ENCODE measurements around the gene TECPR2. TPM values are rescaled to one million over a fixed set of nuclear protein-coding genes. Genes with fewer than 3 reads are reported as not detected.

TECPR2 gene
- total RNA-seq, 1 donor from 2014 or later = 27.0 TPM

DNA sequence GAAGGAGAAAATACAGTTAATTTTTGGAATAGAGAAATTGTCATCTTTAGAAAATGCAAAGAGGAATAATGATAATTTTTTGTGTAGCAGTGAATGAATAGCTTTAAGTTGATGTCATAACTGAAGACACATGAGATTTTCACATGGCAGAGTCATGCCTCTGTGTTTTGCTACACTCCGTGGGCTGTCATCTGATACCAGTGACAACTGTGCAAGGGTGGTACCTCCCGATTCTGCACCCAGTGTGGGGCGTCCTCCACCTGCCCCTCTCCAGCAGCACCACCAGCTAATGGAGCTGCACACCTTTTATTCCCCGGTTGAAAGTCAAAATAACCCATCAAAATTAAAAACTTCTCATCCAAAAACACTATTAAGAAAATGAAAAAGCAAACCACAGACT is 99.7 kb downstream of the TECPR2 start:
- Mint-ChIP-seq H3K4me1 (no peaks in the 10 kb centered on the region), H3K9me3 (no peaks in the 10 kb centered on the region), H3K27ac (ENCODE audit: unreplicated experiment) (peak overlapping the region; percentile 78), H3K36me3 (ENCODE audit: low read depth) (peaks cover 21% of the 10 kb centered on the region), H3K27me3 (ENCODE audit: low read depth) (no peaks in the 10 kb centered on the region), H3K4me3 (no peak overlapping the region)
- TF ChIP-seq CTCF (conservative IDR thresholded peaks at IDR 0.05) = no peak
- no peak for DNase-seq (ENCODE audit: low read depth, low spot score)

DNA sequence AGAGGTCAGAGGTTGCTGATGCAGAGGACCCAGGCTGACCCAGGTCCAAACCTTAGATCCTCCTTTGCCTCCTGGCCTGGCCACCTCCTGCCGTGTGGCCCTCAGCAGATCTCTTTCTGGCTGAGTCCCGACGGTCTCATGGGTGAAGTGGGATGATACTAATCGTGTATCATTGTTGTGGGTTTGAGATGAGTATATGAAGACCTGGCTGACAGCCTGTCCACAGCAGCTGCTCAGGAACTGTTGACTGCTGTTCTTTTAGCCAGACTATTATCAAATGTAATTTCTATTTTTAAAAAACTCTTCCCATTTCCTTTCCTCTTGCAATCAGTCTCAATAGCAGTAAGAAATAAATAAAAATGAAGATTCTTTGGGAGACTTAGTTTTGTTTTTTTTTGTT is 101.3 kb downstream of the TECPR2 start:
- no peaks in the 10 kb centered on the region for H3K9me3 Mint-ChIP-seq
- no peak for DNase-seq (ENCODE audit: low read depth, low spot score)
- no peak overlapping the region for H3K27ac Mint-ChIP-seq (ENCODE audit: unreplicated experiment)
- no peaks in the 10 kb centered on the region for H3K4me1 Mint-ChIP-seq
- no peaks in the 10 kb centered on the region for H3K27me3 Mint-ChIP-seq (ENCODE audit: low read depth)
- no peak overlapping the region for H3K4me3 Mint-ChIP-seq
- H3K36me3 Mint-ChIP-seq (ENCODE audit: low read depth) = peaks cover 26% of the 10 kb centered on the region
- no peak for TF ChIP-seq CTCF (conservative IDR thresholded peaks at IDR 0.05)

DNA sequence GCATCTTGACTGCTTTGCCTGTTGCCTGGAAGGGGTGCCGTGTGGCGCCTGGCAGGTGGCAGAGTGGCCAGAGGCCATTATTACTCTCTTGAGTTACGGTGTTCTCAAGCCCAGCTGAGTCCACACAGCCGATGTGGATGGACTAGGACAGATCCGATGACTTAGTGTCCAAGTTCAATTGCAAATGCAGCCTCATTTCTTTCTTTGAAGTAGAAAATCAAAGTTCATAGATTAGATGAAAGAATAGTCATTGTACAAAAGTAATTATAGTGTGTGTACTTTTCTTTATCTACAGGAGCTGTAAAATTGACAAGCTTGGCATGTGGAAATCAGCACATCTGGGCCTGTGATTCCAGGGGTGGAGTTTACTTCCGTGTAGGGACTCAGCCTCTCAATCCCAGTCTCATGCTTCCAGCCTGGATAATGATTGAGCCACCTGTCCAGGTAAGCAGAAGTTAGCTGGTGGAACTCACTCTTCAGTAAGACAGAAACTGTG is 102.2 kb downstream of the TECPR2 start:
- peaks cover 32% of the 10 kb centered on the region for H3K36me3 Mint-ChIP-seq (ENCODE audit: low read depth)
- TF ChIP-seq CTCF (conservative IDR thresholded peaks at IDR 0.05) = no peak
- no peak overlapping the region for H3K27ac Mint-ChIP-seq (ENCODE audit: unreplicated experiment)
- no peaks in the 10 kb centered on the region for H3K9me3 Mint-ChIP-seq
- no peaks in the 10 kb centered on the region for H3K4me1 Mint-ChIP-seq
- DNase-seq (ENCODE audit: low read depth, low spot score) = no peak
- H3K27me3 Mint-ChIP-seq (ENCODE audit: low read depth) = no peaks in the 10 kb centered on the region
- no peak overlapping the region for H3K4me3 Mint-ChIP-seq

- H3K4me3 Mint-ChIP-seq = no peak overlapping the region
- no peaks in the 10 kb centered on the region for H3K9me3 Mint-ChIP-seq
- DNase-seq (ENCODE audit: low read depth, low spot score) = no peak
- no peaks in the 10 kb centered on the region for H3K27me3 Mint-ChIP-seq (ENCODE audit: low read depth)
- no peak overlapping the region for H3K27ac Mint-ChIP-seq (ENCODE audit: unreplicated experiment)
- H3K4me1 Mint-ChIP-seq = no peaks in the 10 kb centered on the region
- no peak for TF ChIP-seq CTCF (conservative IDR thresholded peaks at IDR 0.05)
- H3K36me3 Mint-ChIP-seq (ENCODE audit: low read depth) = peaks cover 28% of the 10 kb centered on the region
These were observed 106.5 kb downstream of the TECPR2 start for GRCh38 chr14:102469261-102469660.

DNA sequence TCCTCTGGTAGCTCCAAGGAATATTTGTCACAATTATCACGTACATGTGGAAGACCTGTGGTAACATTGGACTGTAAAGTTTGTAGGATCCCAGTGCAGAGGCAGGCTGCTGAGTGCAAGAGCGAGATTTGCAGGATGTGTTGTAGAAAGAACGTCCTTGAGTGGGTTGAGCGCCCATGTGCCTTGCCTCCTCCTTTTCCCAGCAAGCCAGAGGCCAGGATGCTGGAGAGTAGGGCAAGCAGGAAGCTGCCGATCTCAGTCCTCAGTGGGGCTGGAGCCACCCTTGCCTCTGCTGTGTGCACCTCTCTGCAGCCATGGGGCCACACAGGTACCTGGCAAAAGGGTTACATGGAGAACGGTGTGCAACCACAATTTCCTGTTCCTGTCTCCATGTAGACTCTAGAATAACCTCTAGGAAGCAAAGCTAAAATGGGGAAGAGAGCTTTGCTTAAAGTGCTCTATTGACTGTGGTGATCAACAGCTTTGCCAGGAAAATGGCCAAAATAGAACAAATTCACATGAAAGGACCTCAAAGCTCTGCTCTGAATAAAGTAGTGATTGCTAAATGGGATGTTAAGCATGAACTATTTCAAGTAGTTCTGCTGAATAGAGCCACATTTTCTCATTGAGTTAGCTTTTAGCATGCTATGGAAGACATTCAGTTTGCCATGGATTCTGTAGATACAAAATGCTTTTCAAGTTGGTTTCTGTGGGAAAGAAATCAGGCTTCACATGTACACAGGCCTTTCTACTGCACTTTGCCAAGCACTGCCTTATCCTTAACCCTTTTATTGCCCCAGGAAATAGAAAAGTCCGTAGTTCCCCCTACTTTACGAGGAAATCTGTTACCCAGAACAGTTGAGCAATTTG is 109.4 kb downstream of the TECPR2 start:
- Mint-ChIP-seq H3K27ac (ENCODE audit: unreplicated experiment) (no peak overlapping the region), H3K36me3 (ENCODE audit: low read depth) (peaks cover 22% of the 10 kb centered on the region), H3K4me1 (no peaks in the 10 kb centered on the region), H3K9me3 (no peaks in the 10 kb centered on the region), H3K27me3 (ENCODE audit: low read depth) (no peaks in the 10 kb centered on the region), H3K4me3 (no peak overlapping the region)
- no peak for TF ChIP-seq CTCF (conservative IDR thresholded peaks at IDR 0.05)
- DNase-seq (ENCODE audit: low read depth, low spot score) = no peak
